HFFc6 (cell line): Measurements from ENCODE around the gene SLC35B4. TPM values are rescaled to one million over a fixed set of nuclear protein-coding genes. Genes with fewer than 3 reads are reported as not detected.
A peak's percentile ranks its signal among the peaks of the same experiment; 100 is the strongest.

Experiments
- DNase-seq: peaks from one replicate; pipeline ENCODE4 v3.0.0-alpha.2; 2018
- H3K27ac Mint-ChIP-seq: 2 replicates; pipeline ENCODE4 v1.8.0; 2020; ENCODE audit warnings: mild to moderate bottlenecking, mixed read lengths
- H3K27me3 Mint-ChIP-seq: 2 replicates; pipeline ENCODE4 v1.8.0; 2021; ENCODE audit warnings: mild to moderate bottlenecking, moderate library complexity, mixed read lengths; ENCODE audit not compliant: insufficient read depth
- H3K36me3 Mint-ChIP-seq: 2 replicates; pipeline ENCODE4 v1.8.0; 2021; ENCODE audit warnings: low read depth, mixed read lengths
- H3K4me1 Mint-ChIP-seq: 2 replicates; pipeline ENCODE4 v1.8.0; 2020; ENCODE audit warnings: low read depth, mixed read lengths
- H3K4me3 Mint-ChIP-seq: 2 replicates; pipeline ENCODE4 v1.8.0; 2020; ENCODE audit warnings: mild to moderate bottlenecking, moderate library complexity, mixed read lengths
- H3K9me3 Mint-ChIP-seq: 2 replicates; pipeline ENCODE4 v1.8.0; 2020; ENCODE audit warnings: mild to moderate bottlenecking, mixed read lengths
- total RNA-seq, 6 experiments: library from RNA; stranded (reverse); fragmentation: NEBNext Ultra II Directional; extraction: Animal tissue kit (Norgen Biotek cat#: 25700); gene quantifications; 2 replicates in 1 of 6; 3 replicates in 5 of 6; pipeline ENCODE4 v1.2.3, GENCODE V29; 2021
- TF ChIP-seq, protein P1 (sequence below): fragments of 200-600 bp; sonication (generic); IDR thresholded peaks from 2 replicates; pipeline ENCODE4 v1.5.0; 2021; ENCODE audit warnings: antibody characterized with exemption, mild to moderate bottlenecking

SLC35B4 gene
- total RNA-seq, 6 experiments from 2014 or later: 21.0 to 32.3 (median 29.4) TPM

GRCh38 chr7:134330974-134331373, 14.2 kb upstream of the SLC35B4 start:
- H3K27ac Mint-ChIP-seq: no peak overlapping the region

GRCh38 chr7:134329614-134330346, 13.1 kb upstream of the SLC35B4 start:
- no peak for DNase-seq
- Mint-ChIP-seq H3K36me3 (peaks cover under 1% of the 10 kb centered on the region; the same call in 1 of the 2 replicates), H3K4me3 (no peak overlapping the region), H3K9me3 (peaks cover under 1% of the 10 kb centered on the region; the same call in 1 of the 2 replicates), H3K4me1 (no peaks in the 10 kb centered on the region), H3K27me3 (peaks cover 23% of the 10 kb centered on the region), H3K27ac (no peak overlapping the region)
- TF ChIP-seq, protein P1, sequence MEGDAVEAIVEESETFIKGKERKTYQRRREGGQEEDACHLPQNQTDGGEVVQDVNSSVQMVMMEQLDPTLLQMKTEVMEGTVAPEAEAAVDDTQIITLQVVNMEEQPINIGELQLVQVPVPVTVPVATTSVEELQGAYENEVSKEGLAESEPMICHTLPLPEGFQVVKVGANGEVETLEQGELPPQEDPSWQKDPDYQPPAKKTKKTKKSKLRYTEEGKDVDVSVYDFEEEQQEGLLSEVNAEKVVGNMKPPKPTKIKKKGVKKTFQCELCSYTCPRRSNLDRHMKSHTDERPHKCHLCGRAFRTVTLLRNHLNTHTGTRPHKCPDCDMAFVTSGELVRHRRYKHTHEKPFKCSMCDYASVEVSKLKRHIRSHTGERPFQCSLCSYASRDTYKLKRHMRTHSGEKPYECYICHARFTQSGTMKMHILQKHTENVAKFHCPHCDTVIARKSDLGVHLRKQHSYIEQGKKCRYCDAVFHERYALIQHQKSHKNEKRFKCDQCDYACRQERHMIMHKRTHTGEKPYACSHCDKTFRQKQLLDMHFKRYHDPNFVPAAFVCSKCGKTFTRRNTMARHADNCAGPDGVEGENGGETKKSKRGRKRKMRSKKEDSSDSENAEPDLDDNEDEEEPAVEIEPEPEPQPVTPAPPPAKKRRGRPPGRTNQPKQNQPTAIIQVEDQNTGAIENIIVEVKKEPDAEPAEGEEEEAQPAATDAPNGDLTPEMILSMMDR: no peak

More at GRCh38 chr7:134330974-134331373, 14.2 kb upstream of the SLC35B4 start:
- TF ChIP-seq, protein P1: no peak
- H3K4me1 Mint-ChIP-seq: no peaks in the 10 kb centered on the region
- H3K36me3 Mint-ChIP-seq: peaks cover 3% of the 10 kb centered on the region; the same call in 1 of the 2 replicates
- H3K27me3 Mint-ChIP-seq: peaks cover 25% of the 10 kb centered on the region
- H3K4me3 Mint-ChIP-seq: no peak overlapping the region
- DNase-seq: no peak
- H3K9me3 Mint-ChIP-seq: peaks cover 5% of the 10 kb centered on the region; the same call in 1 of the 2 replicates

- Mint-ChIP-seq H3K27ac (no peak overlapping the region), H3K4me3 (no peak overlapping the region), H3K4me1 (no peaks in the 10 kb centered on the region), H3K27me3 (peaks cover 23% of the 10 kb centered on the region), H3K9me3 (no peaks in the 10 kb centered on the region), H3K36me3 (no peaks in the 10 kb centered on the region)
- no peak for DNase-seq
- TF ChIP-seq, protein P1: no peak
Measured at GRCh38 chr7:134328900-134329299, 12.2 kb upstream of the SLC35B4 start.

DNA sequence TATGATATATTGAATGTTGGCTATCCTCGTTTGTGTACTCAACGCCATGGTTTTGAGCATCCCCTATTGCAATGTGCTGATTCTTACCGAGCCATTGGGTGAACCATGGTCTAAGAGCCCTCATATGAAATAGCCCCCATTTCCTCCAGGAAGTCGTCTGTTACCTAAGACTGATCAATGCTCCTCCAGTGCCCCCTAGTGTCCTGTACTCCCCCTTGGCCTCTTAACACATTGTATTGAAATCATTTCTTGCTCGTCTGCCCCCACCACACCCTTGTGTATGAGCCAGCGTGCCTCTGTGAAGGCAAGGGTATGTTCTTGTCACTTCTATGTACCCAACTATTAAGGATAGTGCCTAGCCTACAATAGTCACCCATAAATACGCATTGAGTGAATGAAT, 11.2 kb upstream of the SLC35B4 start:
- Mint-ChIP-seq H3K36me3 (no peaks in the 10 kb centered on the region), H3K4me1 (no peaks in the 10 kb centered on the region), H3K4me3 (no peak overlapping the region), H3K27ac (no peak overlapping the region), H3K27me3 (peaks cover 23% of the 10 kb centered on the region), H3K9me3 (no peaks in the 10 kb centered on the region)
- DNase-seq: peak; percentile 24
- TF ChIP-seq, protein P1: peak; percentile 69

GRCh38 chr7:134324107-134324506, 7.4 kb upstream of the SLC35B4 start:
- DNase-seq: no peak
- Mint-ChIP-seq H3K4me1 (peaks cover 18% of the 10 kb centered on the region), H3K9me3 (no peaks in the 10 kb centered on the region), H3K27ac (no peak overlapping the region), H3K36me3 (no peaks in the 10 kb centered on the region), H3K27me3 (peaks cover 6% of the 10 kb centered on the region), H3K4me3 (no peak overlapping the region)
- TF ChIP-seq, protein P1: no peak
